Neural progenitor cell (in vitro differentiated cells): ENCODE measurements around the gene CFAP157. TPM values are rescaled to one million over a fixed set of nuclear protein-coding genes. Genes with fewer than 3 reads are reported as not detected.

ENCODE experiments used
- DNase-seq: peaks from one replicate; pipeline ENCODE4 v3.0.0-alpha.2; 2016; ENCODE audit warnings: low spot score
- H2AFZ ChIP-seq: fragments of 200-600 bp; sonication (generic); replicated peaks from 2 replicates; pipeline ENCODE4 v1.6.1; 2016; ENCODE audit warnings: antibody characterized with exemption
- H3F3A ChIP-seq: fragments of 200-600 bp; sonication (generic); 2 replicates; pipeline ENCODE4 v1.6.1; 2016; ENCODE audit warnings: antibody characterized with exemption, low read depth
- H3K27ac ChIP-seq: fragments of 200-600 bp; sonication (generic); 2 replicates; pipeline ENCODE4 v1.5.1; 2016; ENCODE audit warnings: mild to moderate bottlenecking
- H3K27me3 ChIP-seq: fragments of 200-600 bp; sonication (generic); 2 replicates; pipeline ENCODE4 v1.6.1; 2016; ENCODE audit warnings: mild to moderate bottlenecking, moderate library complexity
- H3K36me3 ChIP-seq: fragments of 200-600 bp; sonication (generic); 2 replicates; pipeline ENCODE4 v1.5.1; 2016
- H3K4me1 ChIP-seq: fragments of 200-600 bp; sonication (generic); 2 replicates; pipeline ENCODE4 v1.6.1; 2016; ENCODE audit warnings: mixed run types
- H3K4me2 ChIP-seq: fragments of 200-600 bp; sonication (generic); 2 replicates; pipeline ENCODE4 v1.6.1; 2016
- H3K4me3 ChIP-seq: fragments of 200-600 bp; sonication (generic); 2 replicates; pipeline ENCODE4 v1.5.1; 2016
- H3K79me2 ChIP-seq: fragments of 200-600 bp; sonication (generic); 2 replicates; pipeline ENCODE4 v1.6.1; 2016; ENCODE audit warnings: low read depth
- H3K9ac ChIP-seq: fragments of 200-600 bp; sonication (generic); 2 replicates; pipeline ENCODE4 v1.6.1; 2016
- H3K9me3 ChIP-seq: fragments of 200-600 bp; sonication (generic); 2 replicates; pipeline ENCODE4 v1.5.1; 2016; ENCODE audit warnings: low read depth
- H4K20me1 ChIP-seq: fragments of 200-600 bp; sonication (generic); 2 replicates; pipeline ENCODE4 v1.6.1; 2016; ENCODE audit warnings: low read depth
- H3K27ac Mint-ChIP-seq: 3 replicates; pipeline ENCODE4 v1.8.0; 2021; ENCODE audit warnings: mixed read lengths
- H3K27me3 Mint-ChIP-seq: 2 replicates; pipeline ENCODE4 v1.8.0; 2022; ENCODE audit warnings: low read depth, mild to moderate bottlenecking, inconsistent platforms, moderate library complexity, mixed read lengths; ENCODE audit not compliant: insufficient read depth
- H3K36me3 Mint-ChIP-seq: 3 replicates; pipeline ENCODE4 v1.8.0; 2021; ENCODE audit warnings: mixed read lengths
- H3K4me1 Mint-ChIP-seq: 3 replicates; pipeline ENCODE4 v1.8.0; 2021; ENCODE audit warnings: mixed read lengths
- H3K4me3 Mint-ChIP-seq: 3 replicates; pipeline ENCODE4 v1.8.0; 2021; ENCODE audit warnings: mild to moderate bottlenecking, moderate library complexity, mixed read lengths
- H3K9me3 Mint-ChIP-seq: 3 replicates; pipeline ENCODE4 v1.8.0; 2020; ENCODE audit warnings: mixed read lengths
- EZH2 ChIP-seq: fragments of 200-600 bp; sonication (generic); IDR thresholded peaks from 2 replicates; pipeline ENCODE4 v1.6.1; 2017; ENCODE audit warnings: antibody characterized with exemption, mild to moderate bottlenecking, moderate library complexity
- EZH2phosphoT487 ChIP-seq: fragments of 200-600 bp; sonication (generic); IDR thresholded peaks from 2 replicates; pipeline ENCODE4 v1.6.1; 2017; ENCODE audit warnings: antibody characterized with exemption
- total RNA-seq: library from RNA; depleted of rRNA; stranded (reverse); fragments of >200 nt; gene quantifications from 2 replicates; pipeline ENCODE4 v1.2.3, GENCODE V29; 2015; ENCODE audit warnings: low replicate concordance
- TF ChIP-seq, protein P1 (sequence below): fragments of 200-600 bp; sonication (generic); IDR thresholded peaks from 2 replicates; pipeline ENCODE4 v1.5.1; 2017; ENCODE audit warnings: antibody characterized with exemption, mild to moderate bottlenecking

The CFAP157 gene
- total RNA-seq, 1 donor from 2014 or later, result not detected

DNA sequence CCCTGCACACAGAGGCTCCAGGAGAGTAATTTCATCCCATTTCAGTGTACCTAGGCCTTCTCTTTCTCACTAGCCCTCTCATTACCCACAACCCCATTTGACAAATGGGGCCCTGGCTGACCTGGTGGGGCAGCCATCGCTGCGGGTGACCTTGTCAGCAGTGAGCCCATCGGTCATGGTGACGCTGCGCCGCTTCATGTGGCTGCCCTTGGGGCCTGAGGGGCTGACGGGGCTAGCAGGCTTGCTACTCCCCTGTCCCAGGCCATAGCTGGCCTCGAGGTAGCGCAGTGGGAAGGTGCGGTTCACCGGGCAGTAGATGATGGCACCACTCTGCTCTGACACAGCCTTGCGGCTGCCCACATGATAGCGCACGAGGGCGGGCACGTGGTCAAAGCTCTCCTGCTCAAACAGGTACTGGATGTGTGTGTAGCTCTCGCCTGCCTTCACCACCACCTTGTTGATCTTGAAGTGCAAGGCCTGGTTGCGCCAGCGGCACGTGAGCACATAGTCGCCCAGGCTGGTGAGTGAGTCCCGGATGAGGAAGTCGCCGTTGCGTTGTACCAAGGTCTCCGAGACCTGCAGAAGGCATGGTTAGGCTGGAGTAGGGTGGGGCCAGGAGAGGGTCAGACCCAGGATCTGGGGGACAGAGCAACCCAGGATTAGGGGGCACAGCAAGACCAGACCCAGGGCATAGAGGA is 42.5 kb downstream of the CFAP157 start:
- peaks cover 5% of the 10 kb centered on the region for H3K4me1 Mint-ChIP-seq
- no peak overlapping the region for H3K4me2 ChIP-seq
- H3K4me3 Mint-ChIP-seq, result no peak overlapping the region
- DNase-seq, result no peak
- no peaks in the 10 kb centered on the region for H3K36me3 ChIP-seq
- no peak overlapping the region for H3K27ac ChIP-seq
- H3K4me3 ChIP-seq, result no peak overlapping the region
- H4K20me1 ChIP-seq, result peaks cover 37% of the 10 kb centered on the region
- no peaks in the 10 kb centered on the region for H3K79me2 ChIP-seq
- H3K9ac ChIP-seq, result no peak overlapping the region
- no peaks in the 10 kb centered on the region for H3K36me3 Mint-ChIP-seq
- no peaks in the 10 kb centered on the region for H3K9me3 Mint-ChIP-seq
- H3K4me1 ChIP-seq, result no peaks in the 10 kb centered on the region
- H3K27me3 ChIP-seq, result peaks cover 26% of the 10 kb centered on the region
- TF ChIP-seq, protein P1, sequence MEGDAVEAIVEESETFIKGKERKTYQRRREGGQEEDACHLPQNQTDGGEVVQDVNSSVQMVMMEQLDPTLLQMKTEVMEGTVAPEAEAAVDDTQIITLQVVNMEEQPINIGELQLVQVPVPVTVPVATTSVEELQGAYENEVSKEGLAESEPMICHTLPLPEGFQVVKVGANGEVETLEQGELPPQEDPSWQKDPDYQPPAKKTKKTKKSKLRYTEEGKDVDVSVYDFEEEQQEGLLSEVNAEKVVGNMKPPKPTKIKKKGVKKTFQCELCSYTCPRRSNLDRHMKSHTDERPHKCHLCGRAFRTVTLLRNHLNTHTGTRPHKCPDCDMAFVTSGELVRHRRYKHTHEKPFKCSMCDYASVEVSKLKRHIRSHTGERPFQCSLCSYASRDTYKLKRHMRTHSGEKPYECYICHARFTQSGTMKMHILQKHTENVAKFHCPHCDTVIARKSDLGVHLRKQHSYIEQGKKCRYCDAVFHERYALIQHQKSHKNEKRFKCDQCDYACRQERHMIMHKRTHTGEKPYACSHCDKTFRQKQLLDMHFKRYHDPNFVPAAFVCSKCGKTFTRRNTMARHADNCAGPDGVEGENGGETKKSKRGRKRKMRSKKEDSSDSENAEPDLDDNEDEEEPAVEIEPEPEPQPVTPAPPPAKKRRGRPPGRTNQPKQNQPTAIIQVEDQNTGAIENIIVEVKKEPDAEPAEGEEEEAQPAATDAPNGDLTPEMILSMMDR, result no peak
- TF ChIP-seq EZH2phosphoT487 (no peak), EZH2 (no peak)
- H3K9me3 ChIP-seq, result no peaks in the 10 kb centered on the region
- peaks cover 24% of the 10 kb centered on the region for H3K27me3 Mint-ChIP-seq
- no peak overlapping the region for H2AFZ ChIP-seq
- no peak overlapping the region for H3K27ac Mint-ChIP-seq
- H3F3A ChIP-seq, result peaks cover 5% of the 10 kb centered on the region

DNA sequence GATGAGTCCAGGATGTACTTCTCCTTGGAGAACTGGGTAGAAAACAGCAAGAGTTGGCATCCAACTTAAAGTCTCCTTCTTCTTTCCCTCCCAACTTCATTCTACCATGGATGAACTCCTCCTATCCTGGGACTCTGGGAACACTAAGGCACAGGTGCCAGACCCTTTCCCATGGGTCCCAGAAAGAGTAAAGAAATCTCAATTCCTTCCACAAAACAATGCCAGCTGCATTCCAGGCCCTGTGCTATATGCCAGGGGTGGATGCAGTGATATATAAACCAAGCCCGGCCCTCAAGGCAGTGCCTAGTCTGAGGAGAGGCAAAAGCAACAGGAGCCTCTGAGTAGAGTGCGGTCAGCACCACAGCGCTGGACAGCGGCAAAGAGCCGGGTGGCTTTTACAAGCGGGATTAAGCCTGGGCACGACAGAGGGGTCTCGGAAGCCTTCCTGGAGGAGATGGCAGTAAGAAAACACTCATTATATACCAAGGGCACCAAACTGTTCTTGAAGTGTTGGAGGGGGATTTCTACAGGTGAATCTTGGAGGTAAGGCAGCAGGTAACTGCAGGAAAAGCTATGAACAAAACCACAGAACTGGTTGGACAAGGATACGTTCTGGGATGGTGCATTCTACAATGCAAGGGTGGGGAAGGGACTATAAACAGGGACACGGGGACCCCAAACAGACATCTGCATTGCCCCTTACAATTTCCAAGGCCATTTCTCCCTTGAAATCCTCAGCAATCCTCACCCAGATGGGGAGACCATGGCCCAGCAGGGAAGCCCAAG is 44.7 kb downstream of the CFAP157 start:
- no peak overlapping the region for H3K4me3 ChIP-seq
- H3K27me3 Mint-ChIP-seq, result peaks cover 33% of the 10 kb centered on the region

DNA sequence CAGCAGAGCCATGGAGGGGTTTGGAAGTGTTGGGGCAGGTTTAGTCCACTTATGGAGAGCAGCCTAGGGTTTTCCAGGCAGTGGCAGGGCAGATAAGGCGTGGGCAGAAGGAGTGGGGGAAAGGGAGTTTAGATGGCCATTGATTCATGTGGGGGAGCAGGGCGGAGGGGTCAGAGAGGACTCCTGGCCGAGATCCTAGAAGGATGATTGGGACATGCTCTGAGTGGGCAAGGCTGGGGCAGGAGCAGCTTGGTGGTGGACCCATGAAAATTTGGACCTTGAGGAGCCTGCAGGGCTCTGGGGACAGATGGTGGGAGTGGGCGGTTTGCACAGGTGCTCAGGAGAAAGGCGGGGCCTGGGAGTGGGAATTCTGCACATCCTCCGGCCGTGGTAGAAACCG is 46.4 kb downstream of the CFAP157 start:
- no peak overlapping the region for H3K9ac ChIP-seq
- DNase-seq, result no peak
- H3K27ac ChIP-seq, result no peak overlapping the region

More for the DNA sequence above, 44.7 kb downstream of the CFAP157 start:
- no peak overlapping the region for H3K27ac Mint-ChIP-seq
- no peaks in the 10 kb centered on the region for H3K9me3 Mint-ChIP-seq
- no peak overlapping the region for H3K4me3 Mint-ChIP-seq
- H3K27me3 ChIP-seq, result peaks cover 45% of the 10 kb centered on the region
- no peak overlapping the region for H3K4me2 ChIP-seq
- H3K79me2 ChIP-seq, result no peaks in the 10 kb centered on the region
- H3K27ac ChIP-seq, result no peak overlapping the region
- TF ChIP-seq EZH2, result no peak
- TF ChIP-seq EZH2phosphoT487, result no peak
- TF ChIP-seq, protein P1, result no peak
- H3K36me3 ChIP-seq, result no peaks in the 10 kb centered on the region
- peaks cover 4% of the 10 kb centered on the region for H3K4me1 Mint-ChIP-seq
- no peaks in the 10 kb centered on the region for H3K9me3 ChIP-seq
- no peak overlapping the region for H3K9ac ChIP-seq
- peaks cover 18% of the 10 kb centered on the region for H3F3A ChIP-seq
- DNase-seq, result peak; percentile 79
- H4K20me1 ChIP-seq, result peaks cover 49% of the 10 kb centered on the region
- H2AFZ ChIP-seq, result no peak overlapping the region
- H3K36me3 Mint-ChIP-seq, result no peaks in the 10 kb centered on the region
- H3K4me1 ChIP-seq, result peaks cover 6% of the 10 kb centered on the region

More for the DNA sequence above, 46.4 kb downstream of the CFAP157 start:
- peaks cover 4% of the 10 kb centered on the region for H3K4me1 Mint-ChIP-seq
- Histone ChIP-seq H3K4me3 (no peak overlapping the region), H3K36me3 (no peaks in the 10 kb centered on the region), H3K79me2 (no peaks in the 10 kb centered on the region), H3F3A (peaks cover 18% of the 10 kb centered on the region), H2AFZ (no peak overlapping the region), H4K20me1 (peaks cover 49% of the 10 kb centered on the region), H3K27me3 (peaks cover 50% of the 10 kb centered on the region), H3K4me1 (peaks cover 6% of the 10 kb centered on the region), H3K4me2 (no peak overlapping the region), H3K9me3 (no peaks in the 10 kb centered on the region)
- no peaks in the 10 kb centered on the region for H3K9me3 Mint-ChIP-seq
- peak overlapping the region; percentile 57 for H3K4me3 Mint-ChIP-seq
- H3K36me3 Mint-ChIP-seq, result no peaks in the 10 kb centered on the region
- H3K27ac Mint-ChIP-seq, result no peak overlapping the region
- H3K27me3 Mint-ChIP-seq, result peaks cover 31% of the 10 kb centered on the region
- no peak for TF ChIP-seq EZH2phosphoT487
- TF ChIP-seq, protein P1, result no peak
- TF ChIP-seq EZH2, result no peak
